NCI-H345 treated with DMSO at 0.1 percent for 48 hours (cell line): ENCODE measurements around the gene TNFSF18.

Experiments used
- DNase-seq: peaks from one replicate; lab custom pipeline; 2025; ENCODE audit not compliant: unreplicated experiment; lab: John Stamatoyannopoulos, UW

The TNFSF18 gene

GRCh38 chr1:173039626-173040025, 11.1 kb downstream of the TNFSF18 start:
- no peak for DNase-seq

GRCh38 chr1:173038875-173039554, 11.7 kb downstream of the TNFSF18 start:
- DNase-seq: no peak

GRCh38 chr1:173024543-173024942, 26.2 kb downstream of the TNFSF18 start:
- no peak for DNase-seq

GRCh38 chr1:173023343-173023742, 27.4 kb downstream of the TNFSF18 start:
- no peak for DNase-seq

GRCh38 chr1:173020138-173020750, 30.5 kb downstream of the TNFSF18 start:
- DNase-seq: no peak

GRCh38 chr1:173017792-173018191, 32.9 kb downstream of the TNFSF18 start:
- DNase-seq: no peak

- DNase-seq: no peak
Measured at GRCh38 chr1:173016419-173016818, 34.3 kb downstream of the TNFSF18 start.

- DNase-seq: no peak
Measured at GRCh38 chr1:173015629-173016028, 35.1 kb downstream of the TNFSF18 start.

GRCh38 chr1:173014160-173014559, 36.6 kb downstream of the TNFSF18 start:
- no peak for DNase-seq

- DNase-seq: no peak
Measured at GRCh38 chr1:173012126-173012525, 38.6 kb downstream of the TNFSF18 start.

GRCh38 chr1:173009597-173009996, 41.1 kb downstream of the TNFSF18 start:
- no peak for DNase-seq

GRCh38 chr1:173005196-173005864, 45.4 kb downstream of the TNFSF18 start:
- DNase-seq: no peak

- no peak for DNase-seq
Measured at GRCh38 chr1:173002891-173003838, 47.6 kb downstream of the TNFSF18 start.

- DNase-seq: no peak
Measured at GRCh38 chr1:172999349-172999748, 51.4 kb downstream of the TNFSF18 start.

- no peak for DNase-seq
Measured at GRCh38 chr1:172997941-172998361, 52.8 kb downstream of the TNFSF18 start.

GRCh38 chr1:172993640-172994039, 57.1 kb downstream of the TNFSF18 start:
- no peak for DNase-seq

- no peak for DNase-seq
Measured at GRCh38 chr1:172991674-172992400, 58.9 kb downstream of the TNFSF18 start.

- no peak for DNase-seq
Measured at GRCh38 chr1:172990598-172991215, 60.0 kb downstream of the TNFSF18 start.
